ENCODE results near the gene CCDC154. TPM values are rescaled to one million over a fixed set of nuclear protein-coding genes. Genes with fewer than 3 reads are reported as not detected.

The CCDC154 gene
- total RNA-seq, 2 experiments from 2014 or later: 1.3 TPM

DNA sequence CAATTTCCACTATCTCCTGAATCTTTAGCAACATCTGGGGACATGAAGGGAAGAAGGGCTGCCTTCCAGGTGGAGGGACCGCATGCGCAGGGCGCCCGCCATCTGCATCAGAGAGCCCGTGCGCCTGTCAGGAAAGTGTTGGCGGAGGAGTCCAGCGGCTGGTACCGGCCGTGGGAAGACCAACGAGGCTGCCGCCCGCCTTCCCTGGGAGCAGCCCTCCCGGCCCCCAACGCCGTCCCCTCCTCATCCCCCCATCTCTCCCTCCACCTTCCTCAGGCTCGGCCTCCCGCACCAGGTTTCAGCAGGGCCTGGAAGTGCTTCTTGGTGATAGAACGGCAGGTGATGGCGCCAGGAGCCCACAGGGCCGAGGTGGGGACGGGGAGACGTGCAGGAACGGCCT is 21.7 kb upstream of the CCDC154 start:
- no peaks in the 10 kb centered on the region for H3K9me3 Mint-ChIP-seq
- no peak overlapping the region for H3K27ac Mint-ChIP-seq
- DNase-seq: no peak
- peaks cover 10% of the 10 kb centered on the region for H3K4me1 Mint-ChIP-seq
- H3K27me3 Mint-ChIP-seq: no peaks in the 10 kb centered on the region
- H3K36me3 Mint-ChIP-seq: no peaks in the 10 kb centered on the region
- H3K4me3 Mint-ChIP-seq: no peak overlapping the region

DNA sequence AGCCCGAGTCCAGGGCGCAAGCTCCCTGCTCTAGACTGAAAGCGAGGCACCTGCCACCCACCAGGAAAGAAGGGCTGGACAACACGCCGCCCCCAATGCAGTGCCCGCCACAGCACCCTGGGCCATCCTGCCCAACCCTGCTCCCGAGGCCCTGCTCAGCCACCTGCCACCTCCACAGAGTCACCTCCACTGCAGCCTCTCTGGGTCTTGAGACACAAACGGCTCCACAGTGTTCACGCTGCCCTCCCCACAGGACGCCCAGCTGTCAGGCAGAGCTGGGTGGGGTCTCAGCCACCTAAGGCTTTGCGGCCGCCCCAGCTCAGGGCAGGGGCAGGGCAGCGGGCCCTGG is 21.2 kb upstream of the CCDC154 start:
- Mint-ChIP-seq H3K27me3 (no peaks in the 10 kb centered on the region), H3K4me1 (peaks cover 5% of the 10 kb centered on the region), H3K9me3 (no peaks in the 10 kb centered on the region), H3K4me3 (no peak overlapping the region), H3K27ac (no peak overlapping the region), H3K36me3 (no peaks in the 10 kb centered on the region)
- no peak for DNase-seq

DNA sequence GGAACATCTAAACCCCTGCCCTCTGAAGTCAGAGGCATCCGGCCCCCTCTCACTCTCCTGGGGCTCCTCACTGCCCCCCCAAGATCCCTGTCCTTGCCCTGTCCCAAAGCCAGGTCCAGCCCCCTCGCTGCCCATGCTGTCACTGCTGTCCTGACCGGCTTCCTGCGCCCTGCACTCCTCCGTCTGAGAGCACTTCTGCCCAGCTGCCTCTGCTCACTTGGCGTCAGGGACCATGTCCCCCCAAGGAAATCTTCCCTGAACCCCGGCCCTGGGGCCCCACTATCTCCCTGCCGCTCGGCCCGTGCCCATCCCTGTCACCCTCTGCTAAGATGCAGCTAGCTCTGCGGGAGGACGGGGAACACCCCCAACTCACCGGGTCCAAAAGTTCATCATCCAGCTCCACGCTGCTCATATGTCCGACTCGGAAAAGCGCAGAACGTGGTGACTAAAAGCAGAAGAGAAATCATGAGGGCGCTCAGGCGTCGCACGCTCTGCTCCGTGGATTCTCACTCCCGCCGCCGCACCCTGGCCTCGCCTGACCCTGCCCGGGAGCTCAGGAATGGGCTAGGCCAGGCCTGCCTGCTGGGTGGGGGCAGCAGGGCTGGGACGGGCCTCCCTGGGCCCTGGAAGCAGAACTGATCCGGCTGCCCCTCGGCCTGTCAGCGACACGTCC is 20.7 kb upstream of the CCDC154 start:
- no peaks in the 10 kb centered on the region for H3K9me3 Mint-ChIP-seq
- no peak for DNase-seq
- H3K4me1 Mint-ChIP-seq: peaks cover 2% of the 10 kb centered on the region
- no peaks in the 10 kb centered on the region for H3K36me3 Mint-ChIP-seq
- no peak overlapping the region for H3K4me3 Mint-ChIP-seq
- no peak overlapping the region for H3K27ac Mint-ChIP-seq
- no peaks in the 10 kb centered on the region for H3K27me3 Mint-ChIP-seq

DNA sequence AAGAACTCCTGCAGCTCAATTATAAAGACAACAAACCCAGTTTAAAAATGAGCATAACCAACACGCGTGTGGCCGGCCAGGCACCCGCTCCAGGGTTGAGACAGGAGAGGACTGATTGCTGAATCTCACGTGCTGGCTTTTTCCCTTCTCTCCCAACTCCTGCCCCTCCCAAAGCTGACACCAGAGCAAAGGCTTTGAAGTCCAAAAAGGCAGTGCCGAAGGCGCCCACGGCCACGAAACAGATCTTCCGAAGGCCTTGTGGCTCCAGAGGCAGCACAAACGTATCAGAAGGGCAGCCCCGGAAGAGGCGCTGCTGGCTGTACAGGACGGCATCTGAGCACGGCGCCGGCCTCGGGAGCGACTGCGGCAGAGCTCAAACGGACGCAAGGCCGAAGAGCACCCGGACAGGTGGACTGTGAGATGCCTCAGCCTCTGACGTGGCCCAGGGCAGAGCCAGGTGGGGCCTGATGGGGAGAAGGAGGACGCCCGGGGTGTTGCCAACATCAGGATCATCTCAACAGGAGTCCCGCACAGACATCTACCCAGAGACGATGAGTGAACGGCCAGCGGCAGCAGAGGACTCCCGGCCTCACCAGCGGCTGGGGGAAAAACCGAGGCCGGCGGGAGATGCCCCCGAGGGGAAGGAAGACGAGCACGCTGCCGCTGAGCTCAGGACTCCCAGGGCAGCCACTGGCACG is 20.0 kb upstream of the CCDC154 start:
- Mint-ChIP-seq H3K9me3 (no peaks in the 10 kb centered on the region), H3K4me1 (no peaks in the 10 kb centered on the region), H3K27me3 (no peaks in the 10 kb centered on the region), H3K4me3 (no peak overlapping the region), H3K36me3 (no peaks in the 10 kb centered on the region), H3K27ac (no peak overlapping the region)
- DNase-seq: no peak

DNA sequence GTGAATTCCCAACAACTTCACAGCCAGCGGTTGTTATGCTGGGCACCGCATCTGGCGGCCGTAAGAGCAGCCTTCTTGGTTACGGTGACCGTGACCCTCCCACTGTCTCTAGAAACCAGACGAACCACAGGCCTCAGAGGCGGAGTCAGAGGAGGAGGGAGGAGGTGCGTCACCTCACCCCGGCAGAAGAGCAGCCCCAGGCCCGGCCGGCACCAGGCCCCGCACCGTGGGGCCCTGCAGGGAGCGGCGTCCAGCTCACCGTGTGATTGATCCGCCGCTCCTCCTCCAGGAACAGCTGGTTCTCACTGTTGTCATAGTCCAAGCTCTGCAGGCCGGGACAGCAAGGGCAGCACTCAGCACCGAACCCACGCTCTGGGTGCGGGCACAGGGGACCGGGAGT is 16.8 kb upstream of the CCDC154 start:
- Mint-ChIP-seq H3K27ac (no peak overlapping the region), H3K4me3 (no peak overlapping the region), H3K9me3 (no peaks in the 10 kb centered on the region), H3K27me3 (no peaks in the 10 kb centered on the region), H3K36me3 (no peaks in the 10 kb centered on the region), H3K4me1 (peaks cover 4% of the 10 kb centered on the region)
- no peak for DNase-seq

DNA sequence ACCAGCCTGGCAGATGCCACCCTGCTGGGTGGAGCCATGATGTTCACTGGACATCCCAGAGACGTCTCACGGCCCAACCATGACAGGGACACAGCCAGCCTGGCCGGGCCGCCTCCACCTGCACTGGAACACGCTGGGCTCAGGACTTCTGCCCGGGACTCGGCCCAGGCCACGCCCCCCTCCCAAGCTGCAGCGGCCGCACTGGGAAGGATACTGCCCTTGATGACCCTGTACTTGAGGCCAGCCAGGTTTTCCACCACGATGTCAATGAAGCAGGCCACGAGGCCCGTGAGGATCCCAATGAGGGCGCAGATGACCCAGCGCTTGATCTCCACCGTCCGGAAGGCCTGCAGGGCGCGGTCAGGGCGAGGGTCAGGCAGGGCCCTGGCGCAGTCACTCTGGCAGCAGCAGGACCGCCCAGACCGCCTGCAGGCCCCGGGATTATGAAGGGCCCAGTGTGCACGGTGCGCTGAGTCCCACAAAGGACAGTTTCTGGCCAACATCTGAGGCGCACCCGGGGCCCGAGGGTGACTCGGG is 16.3 kb upstream of the CCDC154 start:
- no peaks in the 10 kb centered on the region for H3K36me3 Mint-ChIP-seq
- no peaks in the 10 kb centered on the region for H3K9me3 Mint-ChIP-seq
- H3K4me1 Mint-ChIP-seq: peaks cover 4% of the 10 kb centered on the region

DNA sequence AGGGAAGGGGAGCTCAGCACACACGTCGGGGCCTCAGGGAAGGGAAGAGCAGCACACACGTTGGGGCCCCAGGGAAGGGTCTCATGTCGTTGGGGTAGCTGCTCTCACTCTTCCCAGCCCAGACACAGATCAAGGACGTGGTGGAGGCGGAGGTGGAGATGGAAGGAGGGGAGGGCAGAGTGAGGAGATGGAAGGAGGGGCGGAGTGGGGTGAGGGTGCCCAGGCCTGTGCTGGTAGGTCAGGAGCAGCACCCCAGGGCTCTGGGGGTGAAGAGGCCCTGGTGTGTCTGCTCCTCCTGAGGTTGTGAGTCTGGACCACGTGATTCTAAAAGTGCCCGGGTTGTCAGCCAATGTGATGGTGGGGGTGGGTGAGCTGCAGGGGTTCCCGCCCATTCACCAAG is 15.6 kb upstream of the CCDC154 start:
- Mint-ChIP-seq H3K9me3 (no peaks in the 10 kb centered on the region), H3K4me1 (peaks cover 4% of the 10 kb centered on the region), H3K27ac (no peak overlapping the region), H3K27me3 (no peaks in the 10 kb centered on the region), H3K4me3 (no peak overlapping the region), H3K36me3 (no peaks in the 10 kb centered on the region)
- no peak for DNase-seq

More for the DNA sequence above, 16.3 kb upstream of the CCDC154 start:
- DNase-seq: no peak
- H3K27ac Mint-ChIP-seq: no peak overlapping the region
- no peak overlapping the region for H3K4me3 Mint-ChIP-seq
- H3K27me3 Mint-ChIP-seq: no peaks in the 10 kb centered on the region

DNA sequence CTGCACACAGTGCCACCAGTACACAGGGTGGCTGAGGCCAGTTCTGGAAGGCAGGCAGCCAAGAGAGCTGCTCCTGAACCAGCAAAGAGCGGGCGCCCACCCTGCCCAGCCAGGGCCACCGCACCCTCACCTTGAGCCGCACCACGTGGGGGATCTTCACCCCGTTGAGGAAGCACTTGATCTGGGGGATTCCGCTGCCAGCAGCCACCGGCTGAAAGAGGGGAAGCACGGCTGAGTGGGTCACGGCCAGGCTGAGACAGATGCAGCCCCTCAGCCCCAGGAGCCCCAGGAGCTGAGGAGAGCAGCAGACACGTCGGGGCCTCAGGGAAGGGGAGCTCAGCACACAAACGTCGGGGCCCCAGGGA is 14.6 kb upstream of the CCDC154 start:
- peak overlapping the region; percentile 70 for H3K27ac Mint-ChIP-seq
- no peaks in the 10 kb centered on the region for H3K9me3 Mint-ChIP-seq
- H3K4me1 Mint-ChIP-seq: peaks cover 4% of the 10 kb centered on the region
- DNase-seq: no peak
- H3K4me3 Mint-ChIP-seq: no peak overlapping the region
- H3K36me3 Mint-ChIP-seq: no peaks in the 10 kb centered on the region
- no peaks in the 10 kb centered on the region for H3K27me3 Mint-ChIP-seq

DNA sequence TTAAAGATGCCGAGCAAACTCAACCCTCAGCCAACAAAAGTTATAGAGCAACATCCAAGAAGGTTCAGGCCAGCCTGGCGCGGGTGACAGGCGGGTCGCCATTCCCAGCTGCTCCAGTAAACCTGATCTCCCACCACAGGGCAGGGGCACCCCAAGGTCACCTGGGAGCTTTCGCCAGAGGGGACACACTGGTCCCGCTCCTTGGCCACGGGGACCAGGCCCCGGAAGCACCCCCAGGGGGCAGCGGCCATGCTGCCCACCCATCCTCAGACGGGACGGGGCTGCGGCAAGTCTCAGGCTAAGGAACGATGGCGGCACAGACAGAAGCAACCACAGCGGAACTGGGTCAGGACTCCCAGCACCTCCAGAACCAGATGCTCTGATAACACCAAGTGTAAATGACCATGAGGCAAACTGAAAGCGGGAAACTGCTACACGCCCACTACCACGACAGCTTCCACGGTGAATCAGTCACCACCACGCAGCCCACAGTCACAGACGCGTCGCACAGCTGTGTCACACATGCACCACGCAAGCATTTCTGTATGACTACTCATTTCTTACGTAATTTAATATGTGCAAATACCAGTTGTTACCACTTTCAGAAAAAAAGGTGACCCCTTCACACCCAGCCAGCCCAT is 14.1 kb upstream of the CCDC154 start:
- Mint-ChIP-seq H3K27me3 (no peaks in the 10 kb centered on the region), H3K4me3 (no peak overlapping the region), H3K9me3 (no peaks in the 10 kb centered on the region), H3K27ac (peak overlapping the region; percentile 70), H3K4me1 (peaks cover 4% of the 10 kb centered on the region), H3K36me3 (no peaks in the 10 kb centered on the region)
- DNase-seq: peak; percentile 36

DNA sequence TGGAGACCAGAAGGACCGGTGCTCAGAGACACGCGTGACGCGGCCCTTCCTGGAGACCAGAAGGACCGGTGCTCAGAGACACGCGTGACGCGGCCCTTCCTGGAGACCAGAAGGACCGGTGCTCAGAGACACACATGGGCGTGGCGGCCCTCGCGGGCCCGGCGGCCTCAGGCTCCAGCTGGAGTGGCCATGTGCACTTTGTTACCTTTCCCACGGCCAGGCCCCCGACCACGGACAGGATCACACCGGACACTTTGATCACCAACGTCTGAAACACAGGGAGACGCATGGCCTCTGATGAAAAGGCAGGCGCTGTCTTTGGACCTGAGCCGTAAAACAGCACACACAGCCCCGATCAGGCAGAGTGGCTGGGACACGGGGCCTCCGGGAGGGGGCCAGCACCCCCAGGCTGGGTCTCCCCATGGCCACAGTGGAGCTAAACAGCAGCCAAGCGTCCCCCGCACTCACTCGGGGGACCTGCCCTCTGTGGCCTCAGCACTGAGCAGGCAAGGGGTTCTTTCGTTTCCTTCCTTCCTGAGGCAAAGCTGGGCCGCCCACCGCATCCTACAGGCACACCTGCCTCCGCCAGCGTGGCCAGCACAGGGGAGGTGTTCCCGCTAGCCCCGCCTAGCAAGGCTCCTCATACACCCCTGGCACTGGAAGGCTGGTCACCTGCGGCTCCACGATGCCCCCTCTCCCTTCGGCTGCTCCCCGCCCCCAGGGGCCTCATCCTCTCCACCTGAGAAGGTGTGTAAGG is 13.3 kb upstream of the CCDC154 start:
- peaks cover 4% of the 10 kb centered on the region for H3K4me1 Mint-ChIP-seq

DNA sequence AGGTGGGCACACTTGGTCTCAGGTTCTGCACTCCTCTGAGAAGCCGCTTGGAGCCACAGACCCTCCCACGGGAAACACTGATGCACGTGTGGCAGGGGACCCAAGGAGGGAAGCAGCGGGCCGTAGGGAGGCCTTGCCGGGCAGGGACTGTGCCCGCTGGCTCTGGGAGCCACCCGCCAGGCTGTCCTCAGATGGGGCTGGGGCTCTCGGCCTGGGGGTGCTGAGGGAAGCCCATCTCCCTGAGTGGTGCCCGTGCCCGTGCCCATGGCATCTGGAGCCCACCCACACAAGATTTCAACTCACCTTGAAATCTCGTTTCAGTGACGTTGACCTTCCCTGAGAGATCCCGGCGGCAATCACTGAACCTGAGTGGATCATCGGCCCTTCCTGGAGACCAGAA is 12.6 kb upstream of the CCDC154 start:
- Mint-ChIP-seq H3K4me1 (peaks cover 4% of the 10 kb centered on the region), H3K4me3 (no peak overlapping the region), H3K36me3 (no peaks in the 10 kb centered on the region), H3K9me3 (no peaks in the 10 kb centered on the region), H3K27ac (no peak overlapping the region), H3K27me3 (no peaks in the 10 kb centered on the region)
- DNase-seq: no peak

More for the DNA sequence above, 13.3 kb upstream of the CCDC154 start:
- no peak for DNase-seq
- H3K27ac Mint-ChIP-seq: no peak overlapping the region
- no peak overlapping the region for H3K4me3 Mint-ChIP-seq
- H3K9me3 Mint-ChIP-seq: no peaks in the 10 kb centered on the region
- H3K36me3 Mint-ChIP-seq: no peaks in the 10 kb centered on the region
- H3K27me3 Mint-ChIP-seq: no peaks in the 10 kb centered on the region

DNA sequence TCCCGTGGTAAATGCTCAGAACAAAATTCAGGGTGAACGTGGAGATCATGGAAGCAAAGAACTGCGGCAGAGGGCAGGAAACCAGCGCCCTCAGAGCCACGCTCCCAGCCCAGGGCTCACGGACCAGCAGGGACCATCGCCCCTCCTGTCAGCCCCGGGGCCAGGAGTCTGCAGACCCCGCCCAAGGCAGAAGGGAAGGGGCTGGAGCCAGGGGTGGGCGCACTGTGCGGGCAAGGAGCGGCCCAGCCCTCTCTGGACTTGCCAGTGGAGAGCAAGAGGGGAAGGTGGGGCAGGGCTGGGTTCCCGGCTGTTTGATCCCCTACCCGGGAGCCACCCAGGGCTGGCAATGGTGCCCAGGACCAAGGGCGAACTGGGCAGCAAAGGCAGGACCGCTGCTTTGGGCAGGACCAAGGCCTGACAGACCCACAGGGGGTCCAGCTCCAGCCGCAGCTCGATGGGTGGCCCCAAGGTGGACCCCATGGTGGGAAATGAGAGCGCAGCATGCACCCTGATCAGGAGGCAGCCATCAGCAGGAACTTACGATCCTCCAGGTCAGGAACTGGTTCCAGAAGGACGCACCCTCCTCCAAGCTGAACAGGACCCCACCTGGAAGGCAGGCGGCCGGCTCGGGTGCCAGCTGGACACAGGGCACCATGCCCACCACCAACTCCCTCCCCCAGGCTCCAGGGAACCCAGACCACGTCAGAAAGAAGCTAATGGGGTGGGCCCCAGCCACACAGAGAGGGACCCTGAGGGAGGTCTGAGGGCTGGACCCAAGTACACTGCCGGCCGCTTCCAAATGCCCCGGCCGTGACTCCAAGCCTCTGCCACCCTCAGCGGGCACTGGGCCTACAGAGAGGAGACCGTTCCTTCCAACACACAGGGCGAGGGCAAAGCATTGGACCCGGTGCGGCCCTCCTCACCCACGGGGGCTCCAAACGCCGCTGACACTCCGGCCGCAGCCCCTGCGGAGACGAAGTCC is 11.1 kb upstream of the CCDC154 start:
- Mint-ChIP-seq H3K4me3 (no peak overlapping the region), H3K27me3 (no peaks in the 10 kb centered on the region), H3K27ac (no peak overlapping the region), H3K4me1 (peaks cover 4% of the 10 kb centered on the region), H3K36me3 (peaks cover 1% of the 10 kb centered on the region), H3K9me3 (no peaks in the 10 kb centered on the region)
- no peak for DNase-seq

DNA sequence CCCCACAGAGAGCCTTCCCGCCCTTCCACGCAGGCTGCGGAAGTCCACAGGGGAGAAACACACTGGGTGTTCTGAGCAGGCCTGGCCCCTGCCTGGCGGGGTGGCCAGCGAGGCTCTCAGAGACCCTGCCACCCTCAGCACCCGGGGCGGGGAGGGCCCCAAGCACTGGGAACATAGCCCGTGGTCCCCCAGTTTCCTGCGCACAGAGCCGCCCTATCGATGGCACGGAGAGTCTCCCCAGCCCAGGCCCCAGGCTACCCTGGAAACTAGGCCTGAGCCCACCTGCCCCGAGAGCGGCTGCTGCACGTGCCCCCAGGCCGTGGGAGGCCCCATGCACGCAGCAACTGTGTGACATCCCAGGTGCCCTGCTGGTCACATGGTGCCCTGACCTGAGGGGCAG is 10.2 kb upstream of the CCDC154 start:
- no peak overlapping the region for H3K27ac Mint-ChIP-seq
- no peak overlapping the region for H3K4me3 Mint-ChIP-seq
- H3K36me3 Mint-ChIP-seq: peaks cover 1% of the 10 kb centered on the region
- no peak for DNase-seq
- peaks cover 4% of the 10 kb centered on the region for H3K4me1 Mint-ChIP-seq
- no peaks in the 10 kb centered on the region for H3K9me3 Mint-ChIP-seq
- H3K27me3 Mint-ChIP-seq: no peaks in the 10 kb centered on the region

DNA sequence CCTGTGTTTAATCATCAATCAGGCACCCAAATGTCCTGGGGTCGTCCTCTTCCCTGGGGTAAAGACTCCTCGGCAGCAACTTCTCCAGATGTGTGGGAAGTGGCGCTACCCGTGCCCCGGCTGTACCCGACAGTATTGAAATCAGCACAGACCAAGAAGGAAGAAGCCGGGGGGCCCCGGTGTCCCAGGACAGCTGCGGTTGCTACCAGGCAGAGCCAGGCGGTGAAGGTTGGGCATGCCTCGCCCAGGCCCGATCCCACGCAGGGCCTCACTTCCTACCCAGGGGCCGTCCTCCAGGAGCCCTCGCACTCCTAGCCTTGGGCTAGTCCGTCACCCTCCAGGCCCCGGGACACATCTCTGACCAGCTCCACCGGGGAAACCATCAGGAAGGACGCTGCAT is 9.0 kb upstream of the CCDC154 start:
- peaks cover 1% of the 10 kb centered on the region for H3K36me3 Mint-ChIP-seq
- peak overlapping the region; percentile 20 for H3K27ac Mint-ChIP-seq

More for the DNA sequence above, 9.0 kb upstream of the CCDC154 start:
- Mint-ChIP-seq H3K9me3 (no peaks in the 10 kb centered on the region), H3K4me3 (no peak overlapping the region), H3K27me3 (no peaks in the 10 kb centered on the region), H3K4me1 (no peaks in the 10 kb centered on the region)
- no peak for DNase-seq

Data from activated naive CD8-positive, alpha-beta T cell treated with anti-CD3 and anti-CD28 coated beads for 36 hours (primary cell).